Stimulated activated effector memory CD8-positive, alpha-beta T cell treated with anti-CD3 and anti-CD28 coated beads, Interleukin-12 subunit alpha, Interleukin-12 subunit beta, amount 100 ng/mL, for 72 hours (primary cell): ENCODE measurements around the gene KLHL12.

Experiments
- ATAC-seq: fragments of 150-1000 bp; cut with Tn5 transposase; 2 replicates; pipeline ENCODE4 v1.10.0; 2021
- DNase-seq, 2 donors: peaks; one replicate each; pipeline ENCODE4 v3.0.0; 2021 to 2022; ENCODE audit warnings: low spot score in 2 of 2
- H3K27ac Mint-ChIP-seq: one replicate; pipeline ENCODE4 v1.8.0; 2022; ENCODE audit warnings: mild to moderate bottlenecking, mixed read lengths
- H3K36me3 Mint-ChIP-seq: one replicate; pipeline ENCODE4 v1.8.0; 2022; ENCODE audit warnings: mild to moderate bottlenecking, mixed read lengths
- H3K4me1 Mint-ChIP-seq: one replicate; pipeline ENCODE4 v1.8.0; 2022; ENCODE audit warnings: mixed read lengths
- H3K4me3 Mint-ChIP-seq: one replicate; pipeline ENCODE4 v1.8.0; 2022; ENCODE audit warnings: mild to moderate bottlenecking, mixed read lengths
- H3K9me3 Mint-ChIP-seq: one replicate; pipeline ENCODE4 v1.8.0; 2022; ENCODE audit warnings: mixed read lengths

Gene KLHL12

DNA sequence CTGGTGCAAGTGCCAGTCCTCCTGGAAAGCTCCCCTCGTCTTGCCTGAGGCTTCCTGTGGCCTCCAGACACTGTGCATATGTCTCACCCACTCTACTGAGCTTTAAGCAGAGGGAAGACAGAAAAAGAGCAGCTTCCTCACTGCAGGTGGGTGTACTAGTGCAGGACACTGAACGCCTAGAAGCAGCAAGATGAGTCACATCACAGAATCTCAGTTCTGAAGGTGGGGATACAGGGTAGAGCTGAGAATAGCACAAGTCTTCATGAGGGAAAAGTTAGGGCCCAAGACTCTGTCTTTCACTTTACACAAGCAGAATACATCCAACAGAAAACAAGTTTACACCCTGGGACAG, 78.9 kb downstream of the KLHL12 start:
- ATAC-seq (peak; percentile 83), DNase-seq (no peak)
- Mint-ChIP-seq H3K27ac (no peak overlapping the region), H3K4me3 (no peak overlapping the region), H3K9me3 (no peaks in the 10 kb centered on the region), H3K4me1 (peaks cover 15% of the 10 kb centered on the region), H3K36me3 (no peaks in the 10 kb centered on the region)

DNA sequence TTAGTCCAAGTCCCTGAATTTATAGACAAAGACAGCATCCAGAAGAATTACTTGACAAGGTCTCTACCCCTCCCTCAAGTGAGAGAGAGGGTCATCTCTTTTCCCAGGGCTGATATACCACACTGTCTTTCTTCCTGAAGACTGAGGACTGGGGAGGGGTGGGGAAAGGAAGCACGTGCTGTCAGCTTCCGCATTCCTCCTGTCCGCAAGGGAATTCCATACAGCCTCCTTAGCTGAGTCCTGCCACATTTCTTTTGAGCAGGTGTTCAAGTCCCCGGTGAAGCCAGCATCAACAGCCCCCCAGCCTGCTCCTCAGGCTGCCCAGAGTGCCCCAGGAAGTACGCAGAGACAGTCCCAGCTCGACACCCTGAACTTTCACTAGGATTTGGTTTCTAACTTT, 82.1 kb downstream of the KLHL12 start:
- H3K36me3 Mint-ChIP-seq, result no peaks in the 10 kb centered on the region
- no peak overlapping the region for H3K4me3 Mint-ChIP-seq
- ATAC-seq (no peak), DNase-seq (no peak)
- peak overlapping the region; percentile 11 for H3K27ac Mint-ChIP-seq
- H3K4me1 Mint-ChIP-seq, result peaks cover 15% of the 10 kb centered on the region
- H3K9me3 Mint-ChIP-seq, result no peaks in the 10 kb centered on the region

DNA sequence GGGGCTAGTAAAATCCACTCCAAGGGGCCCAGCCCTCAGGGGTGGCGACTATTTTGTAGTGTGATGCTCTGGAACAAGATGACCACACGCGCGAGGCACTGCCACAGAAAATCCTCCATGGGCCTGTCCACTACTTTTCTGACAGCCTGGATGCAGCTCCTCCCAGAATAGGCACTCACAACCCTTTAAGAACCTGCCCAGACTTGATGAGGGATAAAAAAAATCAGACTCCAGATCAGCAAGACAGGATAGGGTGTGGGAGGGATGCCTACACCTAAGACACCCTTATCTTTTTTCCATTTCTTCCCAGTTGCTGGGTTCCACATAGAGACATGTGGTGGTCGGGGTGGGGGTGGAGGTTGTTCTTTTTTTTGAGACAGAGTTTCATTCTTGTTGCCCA, 82.8 kb downstream of the KLHL12 start:
- Mint-ChIP-seq H3K36me3 (no peaks in the 10 kb centered on the region), H3K4me1 (peaks cover 15% of the 10 kb centered on the region), H3K4me3 (no peak overlapping the region), H3K27ac (peak overlapping the region; percentile 12), H3K9me3 (no peaks in the 10 kb centered on the region)
- no peak for ATAC-seq
- DNase-seq, result no peak

DNA sequence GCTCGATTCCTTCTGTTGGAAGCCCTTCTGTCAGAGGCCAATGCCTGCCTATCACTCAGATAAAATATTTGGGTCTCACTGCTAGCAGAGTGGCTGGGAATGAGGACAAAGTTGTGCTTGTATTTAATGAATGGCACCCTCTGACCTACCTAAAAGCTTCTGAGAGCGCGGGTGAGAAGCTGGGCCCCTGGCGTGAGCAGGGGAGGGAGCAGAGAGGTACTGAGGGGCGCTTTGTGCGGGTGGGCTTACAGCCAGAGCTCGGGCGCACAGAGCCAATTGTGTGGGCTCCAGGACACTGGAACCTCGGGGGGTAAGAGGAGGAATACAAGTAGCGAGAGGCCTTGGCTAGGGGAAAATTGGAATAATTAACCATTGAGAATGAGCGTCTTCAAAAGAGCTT, 84.0 kb downstream of the KLHL12 start:
- H3K27ac Mint-ChIP-seq, result no peak overlapping the region

More for the DNA sequence above, 84.0 kb downstream of the KLHL12 start:
- Mint-ChIP-seq H3K4me3 (no peak overlapping the region), H3K36me3 (no peaks in the 10 kb centered on the region), H3K9me3 (no peaks in the 10 kb centered on the region), H3K4me1 (peaks cover 13% of the 10 kb centered on the region)
- ATAC-seq (no peak), DNase-seq (no peak)
